HEK293 (cell line): Measurements from ENCODE around the gene HLA-DQB1.
A peak's percentile ranks its signal among the peaks of the same experiment; 100 is the strongest.

Experiments used
- ELK4 ChIP-seq: IDR thresholded peaks from 2 replicates; pipeline ENCODE4 v1.6.1; 2011; ENCODE audit warnings: mild to moderate bottlenecking, low read depth, low read length, borderline replicate concordance
- PRDM1 ChIP-seq: fragments of 450-650 bp; formaldehyde crosslinking; IDR thresholded peaks from 2 replicates; pipeline ENCODE4; 2016; ENCODE audit warnings: missing biosample characterization, missing genetic modification characterization
- RBAK ChIP-seq: fragments of 450-650 bp; formaldehyde crosslinking; IDR thresholded peaks from 2 replicates; pipeline ENCODE4 v1.5.1; 2016; ENCODE audit warnings: missing biosample characterization, missing genetic modification characterization
- SALL2 ChIP-seq: fragments of 450-650 bp; formaldehyde crosslinking; IDR thresholded peaks from 2 replicates; pipeline ENCODE4 v1.5.0; 2017; ENCODE audit warnings: missing biosample characterization, mild to moderate bottlenecking, missing genetic modification characterization, borderline replicate concordance
- SP7 ChIP-seq: fragments of 450-650 bp; formaldehyde crosslinking; IDR thresholded peaks from 2 replicates; pipeline ENCODE4 v1.5.1; 2016; ENCODE audit warnings: missing biosample characterization, missing genetic modification characterization
- ZFP3 ChIP-seq: fragments of 450-650 bp; formaldehyde crosslinking; IDR thresholded peaks from 2 replicates; pipeline ENCODE4 v1.5.1; 2016; ENCODE audit warnings: low read depth, missing biosample characterization, missing genetic modification characterization
- ZFP41 ChIP-seq: fragments of 450-650 bp; formaldehyde crosslinking; IDR thresholded peaks from 2 replicates; pipeline ENCODE4 v1.5.1; 2016; ENCODE audit warnings: missing biosample characterization, missing genetic modification characterization, borderline replicate concordance
- ZNF112 ChIP-seq: fragments of 450-650 bp; formaldehyde crosslinking; IDR thresholded peaks from 2 replicates; pipeline ENCODE4 v1.5.0; 2017; ENCODE audit warnings: missing biosample characterization, missing genetic modification characterization
- ZNF157 ChIP-seq: fragments of 450-650 bp; formaldehyde crosslinking; IDR thresholded peaks from 2 replicates; pipeline ENCODE4 v1.5.1; 2016; ENCODE audit warnings: missing biosample characterization, missing genetic modification characterization
- ZNF221 ChIP-seq: fragments of 450-650 bp; formaldehyde crosslinking; IDR thresholded peaks from 2 replicates; pipeline ENCODE4 v1.5.1; 2017; ENCODE audit warnings: missing biosample characterization, missing genetic modification characterization, borderline replicate concordance
- ZNF23 ChIP-seq: fragments of 450-650 bp; formaldehyde crosslinking; IDR thresholded peaks from 2 replicates; pipeline ENCODE4 v1.5.1; 2016; ENCODE audit warnings: missing biosample characterization, missing genetic modification characterization, borderline replicate concordance
- ZNF239 ChIP-seq: fragments of 450-650 bp; formaldehyde crosslinking; IDR thresholded peaks from 2 replicates; pipeline ENCODE4 v1.5.1; 2016; ENCODE audit warnings: missing biosample characterization, missing genetic modification characterization
- ZNF391 ChIP-seq: fragments of 450-650 bp; formaldehyde crosslinking; IDR thresholded peaks from 2 replicates; pipeline ENCODE4 v1.5.1; 2016; ENCODE audit warnings: low read depth, missing biosample characterization, missing genetic modification characterization, borderline replicate concordance
- ZNF394 ChIP-seq: fragments of 450-650 bp; formaldehyde crosslinking; IDR thresholded peaks from 2 replicates; pipeline ENCODE4 v1.5.1; 2016; ENCODE audit warnings: missing biosample characterization, missing genetic modification characterization, mild to moderate bottlenecking, moderate library complexity, borderline replicate concordance
- ZNF426 ChIP-seq: fragments of 450-650 bp; formaldehyde crosslinking; IDR thresholded peaks from 2 replicates; pipeline ENCODE4 v1.5.1; 2017; ENCODE audit warnings: missing biosample characterization, missing genetic modification characterization, mild to moderate bottlenecking, inconsistent platforms, moderate library complexity
- ZNF48 ChIP-seq: fragments of 450-650 bp; formaldehyde crosslinking; IDR thresholded peaks from 2 replicates; pipeline ENCODE4 v1.5.1; 2016; ENCODE audit warnings: missing biosample characterization, missing genetic modification characterization
- ZNF521 ChIP-seq: fragments of 450-650 bp; formaldehyde crosslinking; IDR thresholded peaks from 2 replicates; pipeline ENCODE4 v1.5.1; 2017; ENCODE audit warnings: missing biosample characterization, mild to moderate bottlenecking, missing genetic modification characterization
- ZNF555 ChIP-seq: fragments of 450-650 bp; formaldehyde crosslinking; conservative IDR thresholded peaks from 2 replicates; pipeline ENCODE4 v1.5.1; 2017; ENCODE audit warnings: missing biosample characterization, mild to moderate bottlenecking, missing genetic modification characterization, inconsistent platforms
- ZNF580 ChIP-seq: fragments of 450-650 bp; formaldehyde crosslinking; IDR thresholded peaks from 2 replicates; pipeline ENCODE4 v1.5.1; 2016; ENCODE audit warnings: missing biosample characterization, missing genetic modification characterization
- ZNF610 ChIP-seq: fragments of 450-650 bp; formaldehyde crosslinking; IDR thresholded peaks from 2 replicates; pipeline ENCODE4 v1.5.1; 2016; ENCODE audit warnings: missing biosample characterization, missing genetic modification characterization, borderline replicate concordance
- ZNF626 ChIP-seq: fragments of 450-650 bp; sonication (Bioruptor Pico); formaldehyde crosslinking; IDR thresholded peaks from 2 replicates; pipeline ENCODE4 v1.5.1; 2018; ENCODE audit warnings: missing biosample characterization, missing genetic modification characterization, inconsistent platforms
- ZNF692 ChIP-seq: fragments of 450-650 bp; formaldehyde crosslinking; IDR thresholded peaks from 2 replicates; pipeline ENCODE4 v1.5.1; 2016; ENCODE audit warnings: missing biosample characterization, missing genetic modification characterization
- ZNF777 ChIP-seq: fragments of 450-650 bp; formaldehyde crosslinking; IDR thresholded peaks from 2 replicates; pipeline ENCODE4 v1.5.1; 2017; ENCODE audit warnings: missing biosample characterization, missing genetic modification characterization, borderline replicate concordance
- ZNF791 ChIP-seq: fragments of 450-650 bp; formaldehyde crosslinking; IDR thresholded peaks from 2 replicates; pipeline ENCODE4 v1.5.1; 2016; ENCODE audit warnings: missing biosample characterization, missing genetic modification characterization
- ZSCAN23 ChIP-seq: fragments of 450-650 bp; formaldehyde crosslinking; IDR thresholded peaks from 2 replicates; pipeline ENCODE4 v1.5.1; 2016; ENCODE audit warnings: missing biosample characterization, missing genetic modification characterization
- ZSCAN30 ChIP-seq: fragments of 450-650 bp; IDR thresholded peaks from 2 replicates; pipeline ENCODE4 v1.5.1; 2018; ENCODE audit warnings: missing biosample characterization, mild to moderate bottlenecking, missing genetic modification characterization, moderate library complexity
- TF ChIP-seq, protein P1 (sequence below): fragments of 450-650 bp; formaldehyde crosslinking; IDR thresholded peaks from 2 replicates; pipeline ENCODE4 v1.5.1; 2016; ENCODE audit warnings: missing biosample characterization, missing genetic modification characterization
- TF ChIP-seq, protein P2 (sequence below): fragments of 450-650 bp; formaldehyde crosslinking; IDR thresholded peaks from 2 replicates; pipeline ENCODE4 v1.5.1; 2016; ENCODE audit warnings: missing biosample characterization, missing genetic modification characterization
- TF ChIP-seq, protein P3 (sequence below): fragments of 450-650 bp; formaldehyde crosslinking; IDR thresholded peaks from 2 replicates; pipeline ENCODE4 v1.5.1; 2016; ENCODE audit warnings: missing biosample characterization, missing genetic modification characterization
- TF ChIP-seq, protein P4 (sequence below): fragments of 450-650 bp; formaldehyde crosslinking; IDR thresholded peaks from 2 replicates; pipeline ENCODE4 v1.5.1; 2016; ENCODE audit warnings: missing biosample characterization, missing genetic modification characterization, low read depth

HLA-DQB1 gene

GRCh38 chr6:32624565-32624964, 41.9 kb downstream of the HLA-DQB1 start (continued):
- TF ChIP-seq, protein P1, sequence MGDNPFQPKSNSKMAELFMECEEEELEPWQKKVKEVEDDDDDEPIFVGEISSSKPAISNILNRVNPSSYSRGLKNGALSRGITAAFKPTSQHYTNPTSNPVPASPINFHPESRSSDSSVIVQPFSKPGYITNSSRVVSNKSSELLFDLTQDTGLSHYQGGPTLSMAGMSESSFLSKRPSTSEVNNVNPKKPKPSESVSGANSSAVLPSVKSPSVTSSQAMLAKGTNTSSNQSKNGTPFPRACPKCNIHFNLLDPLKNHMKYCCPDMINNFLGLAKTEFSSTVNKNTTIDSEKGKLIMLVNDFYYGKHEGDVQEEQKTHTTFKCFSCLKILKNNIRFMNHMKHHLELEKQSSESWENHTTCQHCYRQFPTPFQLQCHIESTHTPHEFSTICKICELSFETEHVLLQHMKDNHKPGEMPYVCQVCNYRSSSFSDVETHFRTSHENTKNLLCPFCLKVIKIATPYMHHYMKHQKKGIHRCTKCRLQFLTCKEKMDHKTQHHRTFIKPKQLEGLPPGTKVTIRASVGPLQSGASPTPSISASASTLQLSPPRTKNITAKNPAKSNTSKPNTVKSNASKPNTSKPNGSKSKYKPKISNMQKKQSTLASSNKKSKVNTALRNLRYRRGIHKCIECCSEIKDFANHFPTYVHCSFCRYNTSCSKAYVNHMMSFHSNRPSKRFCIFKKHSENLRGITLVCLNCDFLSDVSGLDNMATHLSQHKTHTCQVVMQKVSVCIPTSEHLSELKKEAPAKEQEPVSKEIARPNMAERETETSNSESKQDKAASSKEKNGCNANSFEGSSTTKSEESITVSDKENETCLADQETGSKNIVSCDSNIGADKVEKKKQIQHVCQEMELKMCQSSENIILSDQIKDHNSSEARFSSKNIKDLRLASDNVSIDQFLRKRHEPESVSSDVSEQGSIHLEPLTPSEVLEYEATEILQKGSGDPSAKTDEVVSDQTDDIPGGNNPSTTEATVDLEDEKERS (tag by site-specific recombination): no peak
- TF ChIP-seq RBAK (tag by site-specific recombination) (no peak), PRDM1 (tag by site-specific recombination) (no peak), ZNF610 (peak; percentile 58; the same call in 1 of the 2 replicates), ZNF48 (tag by site-specific recombination) (no peak), ZNF391 (no peak), SALL2 (tag by site-specific recombination) (no peak), ZFP3 (no peak), ZNF626 (tag by site-specific recombination) (no peak), SP7 (tag by site-specific recombination) (no peak), ZNF221 (tag by site-specific recombination) (no peak), ZNF777 (tag by site-specific recombination) (no peak), ZNF157 (tag by site-specific recombination) (no peak), ZNF692 (tag by site-specific recombination) (no peak), ZNF394 (tag by site-specific recombination) (no peak), ZNF426 (no peak), ZFP41 (no peak), ELK4 (no peak), ZNF239 (tag by site-specific recombination) (no peak), ZNF112 (tag by site-specific recombination) (no peak), ZNF580 (tag by site-specific recombination) (peak; percentile 83), ZSCAN23 (tag by site-specific recombination) (no peak), ZSCAN30 (peak; percentile 53; the same call in 1 of the 2 replicates), ZNF23 (tag by site-specific recombination) (no peak), ZNF791 (tag by site-specific recombination) (no peak), ZNF555 (tag by site-specific recombination) (no peak), ZNF521 (tag by site-specific recombination) (no peak)
- TF ChIP-seq, protein P2, sequence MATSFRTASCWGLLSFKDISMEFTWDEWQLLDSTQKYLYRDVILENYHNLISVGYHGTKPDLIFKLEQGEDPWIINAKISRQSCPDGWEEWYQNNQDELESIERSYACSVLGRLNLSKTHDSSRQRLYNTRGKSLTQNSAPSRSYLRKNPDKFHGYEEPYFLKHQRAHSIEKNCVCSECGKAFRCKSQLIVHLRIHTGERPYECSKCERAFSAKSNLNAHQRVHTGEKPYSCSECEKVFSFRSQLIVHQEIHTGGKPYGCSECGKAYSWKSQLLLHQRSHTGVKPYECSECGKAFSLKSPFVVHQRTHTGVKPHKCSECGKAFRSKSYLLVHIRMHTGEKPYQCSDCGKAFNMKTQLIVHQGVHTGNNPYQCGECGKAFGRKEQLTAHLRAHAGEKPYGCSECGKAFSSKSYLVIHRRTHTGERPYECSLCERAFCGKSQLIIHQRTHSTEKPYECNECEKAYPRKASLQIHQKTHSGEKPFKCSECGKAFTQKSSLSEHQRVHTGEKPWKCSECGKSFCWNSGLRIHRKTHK (tag by site-specific recombination): no peak
- TF ChIP-seq, protein P3, sequence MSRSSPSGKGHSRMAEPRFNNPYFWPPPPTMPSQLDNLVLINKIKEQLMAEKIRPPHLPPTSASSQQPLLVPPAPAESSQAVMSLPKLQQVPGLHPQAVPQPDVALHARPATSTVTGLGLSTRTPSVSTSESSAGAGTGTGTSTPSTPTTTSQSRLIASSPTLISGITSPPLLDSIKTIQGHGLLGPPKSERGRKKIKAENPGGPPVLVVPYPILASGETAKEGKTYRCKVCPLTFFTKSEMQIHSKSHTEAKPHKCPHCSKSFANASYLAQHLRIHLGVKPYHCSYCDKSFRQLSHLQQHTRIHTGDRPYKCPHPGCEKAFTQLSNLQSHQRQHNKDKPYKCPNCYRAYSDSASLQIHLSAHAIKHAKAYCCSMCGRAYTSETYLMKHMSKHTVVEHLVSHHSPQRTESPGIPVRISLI (tag by site-specific recombination): no peak
- TF ChIP-seq, protein P4, sequence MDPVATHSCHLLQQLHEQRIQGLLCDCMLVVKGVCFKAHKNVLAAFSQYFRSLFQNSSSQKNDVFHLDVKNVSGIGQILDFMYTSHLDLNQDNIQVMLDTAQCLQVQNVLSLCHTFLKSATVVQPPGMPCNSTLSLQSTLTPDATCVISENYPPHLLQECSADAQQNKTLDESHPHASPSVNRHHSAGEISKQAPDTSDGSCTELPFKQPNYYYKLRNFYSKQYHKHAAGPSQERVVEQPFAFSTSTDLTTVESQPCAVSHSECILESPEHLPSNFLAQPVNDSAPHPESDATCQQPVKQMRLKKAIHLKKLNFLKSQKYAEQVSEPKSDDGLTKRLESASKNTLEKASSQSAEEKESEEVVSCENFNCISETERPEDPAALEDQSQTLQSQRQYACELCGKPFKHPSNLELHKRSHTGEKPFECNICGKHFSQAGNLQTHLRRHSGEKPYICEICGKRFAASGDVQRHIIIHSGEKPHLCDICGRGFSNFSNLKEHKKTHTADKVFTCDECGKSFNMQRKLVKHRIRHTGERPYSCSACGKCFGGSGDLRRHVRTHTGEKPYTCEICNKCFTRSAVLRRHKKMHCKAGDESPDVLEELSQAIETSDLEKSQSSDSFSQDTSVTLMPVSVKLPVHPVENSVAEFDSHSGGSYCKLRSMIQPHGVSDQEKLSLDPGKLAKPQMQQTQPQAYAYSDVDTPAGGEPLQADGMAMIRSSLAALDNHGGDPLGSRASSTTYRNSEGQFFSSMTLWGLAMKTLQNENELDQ (tag by site-specific recombination): no peak
